Ovary (tissue), 3 donors: ENCODE data around the gene ISX.

Experiments used
- EP300 ChIP-seq: sonication (generic); formaldehyde crosslinking; IDR thresholded peaks from one replicate; pipeline ENCODE4 v1.6.1; 2017; ENCODE audit warnings: antibody characterized with exemption
- POLR2A ChIP-seq: fragments of 450-650 bp; IDR thresholded peaks from one replicate; pipeline ENCODE4 v1.6.1; 2017; ENCODE audit warnings: antibody characterized with exemption, mild to moderate bottlenecking, moderate library complexity
- TF ChIP-seq, protein P1 (sequence below), 3 donors: fragments of 450-650 bp in 2 of 3; fragments of 200-600 bp in 1 of 3; IDR thresholded peaks; one replicate each; pipeline versions ENCODE4 v1.5.1 to v1.8.0; 2016 to 2022; ENCODE audit warnings: antibody characterized with exemption in 3 of 3, mild to moderate bottlenecking in 1 of 3
- donor health status: DM: no; HTN: no; CAD: no.

DNA sequence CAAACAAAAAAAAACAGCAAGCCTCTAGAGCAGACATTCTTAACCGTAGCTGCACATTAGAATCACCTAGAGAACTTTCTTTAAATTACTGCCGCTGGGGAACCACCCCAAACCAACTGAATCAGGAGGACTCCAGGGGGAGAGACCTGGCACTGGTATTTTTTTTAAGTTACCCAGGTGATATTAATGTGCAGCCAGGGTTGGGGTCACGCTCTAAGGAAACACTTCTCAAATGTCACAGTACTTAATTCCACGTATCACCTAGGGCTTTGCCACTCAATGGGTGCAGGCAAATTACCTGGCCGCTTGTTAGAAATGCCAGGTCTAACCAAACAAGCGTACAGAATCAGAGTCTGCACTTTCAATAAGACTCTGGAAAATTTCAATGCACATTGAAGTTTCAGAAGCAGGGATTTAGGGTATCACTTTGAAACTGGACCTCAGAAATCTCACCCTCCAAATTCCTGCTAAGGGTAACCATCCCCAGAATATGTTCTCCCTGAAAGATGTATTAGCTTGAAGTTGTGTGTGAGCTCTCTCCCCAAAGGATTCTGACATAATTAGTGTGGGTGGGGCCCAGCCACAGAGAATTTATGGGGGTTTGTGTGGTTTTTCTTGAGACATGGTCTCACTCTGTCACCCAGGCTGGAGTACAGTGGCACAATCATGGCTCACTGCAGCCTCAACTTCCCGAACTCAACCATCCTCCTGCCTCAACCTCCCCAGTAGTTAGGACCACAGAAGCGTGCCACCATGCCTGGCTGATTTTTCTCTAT, 12.7 kb upstream of the ISX start:
- TF ChIP-seq POLR2A (no peak), EP300 (no peak)
- TF ChIP-seq, protein P1, sequence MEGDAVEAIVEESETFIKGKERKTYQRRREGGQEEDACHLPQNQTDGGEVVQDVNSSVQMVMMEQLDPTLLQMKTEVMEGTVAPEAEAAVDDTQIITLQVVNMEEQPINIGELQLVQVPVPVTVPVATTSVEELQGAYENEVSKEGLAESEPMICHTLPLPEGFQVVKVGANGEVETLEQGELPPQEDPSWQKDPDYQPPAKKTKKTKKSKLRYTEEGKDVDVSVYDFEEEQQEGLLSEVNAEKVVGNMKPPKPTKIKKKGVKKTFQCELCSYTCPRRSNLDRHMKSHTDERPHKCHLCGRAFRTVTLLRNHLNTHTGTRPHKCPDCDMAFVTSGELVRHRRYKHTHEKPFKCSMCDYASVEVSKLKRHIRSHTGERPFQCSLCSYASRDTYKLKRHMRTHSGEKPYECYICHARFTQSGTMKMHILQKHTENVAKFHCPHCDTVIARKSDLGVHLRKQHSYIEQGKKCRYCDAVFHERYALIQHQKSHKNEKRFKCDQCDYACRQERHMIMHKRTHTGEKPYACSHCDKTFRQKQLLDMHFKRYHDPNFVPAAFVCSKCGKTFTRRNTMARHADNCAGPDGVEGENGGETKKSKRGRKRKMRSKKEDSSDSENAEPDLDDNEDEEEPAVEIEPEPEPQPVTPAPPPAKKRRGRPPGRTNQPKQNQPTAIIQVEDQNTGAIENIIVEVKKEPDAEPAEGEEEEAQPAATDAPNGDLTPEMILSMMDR (IDR thresholded peaks at IDR 0.05): no peak
